ENCODE measurements around the gene DNAJB5. TPM values are rescaled to one million over a fixed set of nuclear protein-coding genes. Genes with fewer than 3 reads are reported as not detected.
A peak's percentile ranks its signal among the peaks of the same experiment; 100 is the strongest.

The DNAJB5 gene
- total RNA-seq, 2 donors from 2014 or later, result 51.0 to 61.5 TPM

- Histone ChIP-seq H3K27ac (no peak overlapping the region), H3K4me1 (ENCODE audit: control insufficient read depth in 1 of 2, low read depth in 2 of 2) (no peaks in the 10 kb centered on the region), H3K4me3 (no peak overlapping the region), H3K9me3 (no peaks in the 10 kb centered on the region), H3K36me3 (peaks cover 5% of the 10 kb centered on the region), H3K27me3 (replicated peaks; ENCODE audit: insufficient read depth) (no peaks in the 10 kb centered on the region)
- no peak for TF ChIP-seq CTCF (IDR thresholded peaks at IDR 0.05)
- DNase-seq (ENCODE audit: low spot score), result no peak
- ATAC-seq (ENCODE audit: insufficient number of reproducible peaks, low FRiP score, low read depth), result no peak
Measured at GRCh38 chr9:35028341-35028740, 38.8 kb downstream of the DNAJB5 start.

- DNase-seq (ENCODE audit: low spot score) (no peak), ATAC-seq (ENCODE audit: insufficient number of reproducible peaks, low FRiP score, low read depth) (no peak)
- no peak for TF ChIP-seq CTCF (IDR thresholded peaks at IDR 0.05)
- no peaks in the 10 kb centered on the region for H3K4me1 ChIP-seq (ENCODE audit: control insufficient read depth in 1 of 2, low read depth in 2 of 2)
- H3K4me3 ChIP-seq, result no peak overlapping the region
- H3K36me3 ChIP-seq, result peaks cover 5% of the 10 kb centered on the region
- H3K9me3 ChIP-seq, result no peaks in the 10 kb centered on the region
- no peak overlapping the region for H3K27ac ChIP-seq
- H3K27me3 ChIP-seq (replicated peaks; ENCODE audit: insufficient read depth), result no peaks in the 10 kb centered on the region
Measured at GRCh38 chr9:35029241-35029640, 39.7 kb downstream of the DNAJB5 start.

GRCh38 chr9:35029852-35030251 is 40.3 kb downstream of the DNAJB5 start:
- Histone ChIP-seq H3K9me3 (no peaks in the 10 kb centered on the region), H3K27ac (no peak overlapping the region), H3K4me1 (ENCODE audit: control insufficient read depth in 1 of 2, low read depth in 2 of 2) (no peaks in the 10 kb centered on the region), H3K27me3 (replicated peaks; ENCODE audit: insufficient read depth) (no peaks in the 10 kb centered on the region), H3K4me3 (no peak overlapping the region), H3K36me3 (peaks cover 5% of the 10 kb centered on the region)
- no peak for DNase-seq (ENCODE audit: low spot score)
- no peak for TF ChIP-seq CTCF (IDR thresholded peaks at IDR 0.05)
- no peak for ATAC-seq (ENCODE audit: insufficient number of reproducible peaks, low FRiP score, low read depth)

GRCh38 chr9:35033101-35033500 is 43.6 kb downstream of the DNAJB5 start:
- no peak overlapping the region for H3K4me3 ChIP-seq
- no peaks in the 10 kb centered on the region for H3K4me1 ChIP-seq (ENCODE audit: control insufficient read depth in 1 of 2, low read depth in 2 of 2)
- H3K9me3 ChIP-seq, result no peaks in the 10 kb centered on the region
- no peak for TF ChIP-seq CTCF (IDR thresholded peaks at IDR 0.05)
- H3K27me3 ChIP-seq (replicated peaks; ENCODE audit: insufficient read depth), result no peaks in the 10 kb centered on the region
- DNase-seq (ENCODE audit: low spot score), result no peak
- ATAC-seq (ENCODE audit: insufficient number of reproducible peaks, low FRiP score, low read depth), result no peak
- H3K27ac ChIP-seq, result no peak overlapping the region
- H3K36me3 ChIP-seq, result peaks cover 5% of the 10 kb centered on the region

- H3K4me3 ChIP-seq, result peak overlapping the region; percentile 66
- no peaks in the 10 kb centered on the region for H3K4me1 ChIP-seq (ENCODE audit: control insufficient read depth in 1 of 2, low read depth in 2 of 2)
- no peaks in the 10 kb centered on the region for H3K36me3 ChIP-seq
- H3K27me3 ChIP-seq (replicated peaks; ENCODE audit: insufficient read depth), result no peaks in the 10 kb centered on the region
- DNase-seq (ENCODE audit: low spot score) (no peak), ATAC-seq (ENCODE audit: insufficient number of reproducible peaks, low FRiP score, low read depth) (no peak)
- no peak for TF ChIP-seq CTCF (IDR thresholded peaks at IDR 0.05)
- H3K9me3 ChIP-seq, result no peaks in the 10 kb centered on the region
- peak overlapping the region; percentile 20 to 65 for H3K27ac ChIP-seq
Measured at GRCh38 chr9:35035851-35036701, 46.5 kb downstream of the DNAJB5 start.
